Measurements from ENCODE around the gene ESR2. TPM values are rescaled to one million over a fixed set of nuclear protein-coding genes. Genes with fewer than 3 reads are reported as not detected.
"Not testable (repeated sequence)": the region's sequence is repeated elsewhere in the genome, so short reads cannot be mapped to it uniquely, and the experiment has no call there.

The ESR2 gene
- polyA plus RNA-seq, 3 donors: 0.13 to 2.0 (median 0.22) TPM

- H3K27ac ChIP-seq (ENCODE audit: low read depth, low read length): no peak overlapping the region
- 92 to 99% (median 94%) methylated on average over 4 of the region's 5 CpGs for WGBS, 3 donors
Observed at GRCh38 chr14:64038841-64039542, 255.2 kb downstream of the ESR2 start.

GRCh38 chr14:64037869-64038745 lies 256.1 kb downstream of the ESR2 start:
- WGBS, 3 donors: 97 to 99% (median 99%) methylated on average over 42 to 61 of the region's 66 CpGs
- H3K27ac ChIP-seq (ENCODE audit: low read depth, low read length): not testable (repeated sequence)

GRCh38 chr14:64035143-64035542 lies 259.0 kb downstream of the ESR2 start:
- no peak overlapping the region for H3K27ac ChIP-seq (ENCODE audit: low read depth, low read length)
- 82 to 97% (median 87%) methylated on average over 1 of the region's 1 CpG for WGBS, 3 donors

Other genes with a start within 250 kb of the ESR2 start
- gene MTHFD1, start 94.0 kb upstream of the ESR2 start, polyA plus RNA-seq: 10 to 100 TPM; 25.8 to 95.2 (median 43.2) TPM
- gene AKAP5, start 171.1 kb upstream of the ESR2 start, polyA plus RNA-seq: under 1 TPM; 0.06 to 0.16 (median 0.11) TPM
- gene ZBTB25, start 209.5 kb upstream of the ESR2 start, polyA plus RNA-seq: 1 to 10 TPM; 2.6 to 4.0 (median 3.8) TPM
- 10 to 100 TPM in 2 of 3 donors, 1 to 10 TPM in 1; 7.8 to 21.0 (median 19.3) TPM for gene ZBTB1, start 210.4 kb upstream of the ESR2 start, polyA plus RNA-seq
- 1 to 10 TPM; 2.9 to 7.3 (median 6.0) TPM for gene HSPA2, start 246.4 kb upstream of the ESR2 start, polyA plus RNA-seq